ENCODE data around the gene TEPSIN. TPM values are rescaled to one million over a fixed set of nuclear protein-coding genes. Genes with fewer than 3 reads are reported as not detected.

TEPSIN gene
- total RNA-seq, 2 donors from 2014 or later: 26.3 to 35.0 TPM

DNA sequence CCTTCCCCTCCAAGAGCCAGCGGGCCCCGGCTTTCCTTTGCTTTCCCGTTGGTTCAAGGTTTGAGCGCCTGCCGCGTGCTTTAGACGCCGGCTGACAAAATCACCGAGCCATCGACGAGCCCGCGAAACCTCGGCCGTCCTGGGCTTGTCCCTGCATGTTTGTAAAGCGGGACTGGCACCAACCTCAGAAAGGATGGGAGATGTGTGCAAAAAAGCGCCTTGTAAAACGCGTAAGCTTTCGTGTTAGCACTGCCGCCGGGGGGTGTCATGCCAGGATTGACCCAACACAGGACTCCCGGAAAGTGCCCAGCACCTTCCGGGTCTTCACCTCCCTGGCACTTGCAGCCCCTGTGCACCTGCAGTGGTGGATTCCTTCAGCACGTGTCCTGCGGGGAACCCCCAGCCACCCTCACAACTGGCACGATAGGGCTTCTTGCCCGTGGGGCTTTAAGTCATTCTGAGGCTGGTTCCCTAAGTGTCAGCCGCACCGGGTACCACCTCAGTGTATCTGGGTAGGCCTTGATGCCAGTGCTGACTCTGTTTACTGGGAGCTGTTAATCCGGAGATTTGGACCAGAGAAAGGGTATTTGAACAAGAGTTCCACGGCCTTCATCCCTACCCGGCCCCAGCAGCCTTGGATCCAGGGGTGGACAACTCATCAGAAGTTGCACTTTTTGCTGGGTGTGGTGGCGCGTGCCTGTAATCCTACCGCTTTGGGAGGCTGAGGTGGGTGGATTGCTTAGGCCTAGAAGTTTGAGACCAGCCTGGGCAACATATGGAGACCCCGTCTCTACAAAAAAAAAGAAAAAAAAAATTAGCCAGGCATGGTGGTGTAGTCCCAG, 1.1 kb upstream of the TEPSIN start:
- Mint-ChIP-seq H3K27ac (peak overlapping the region; percentile 84), H3K27me3 (no peaks in the 10 kb centered on the region), H3K4me1 (peaks cover 15% of the 10 kb centered on the region), H3K4me3 (peak overlapping the region; percentile 83), H3K9me3 (no peaks in the 10 kb centered on the region), H3K36me3 (ENCODE audit: low read depth) (peaks cover 31% of the 10 kb centered on the region)
- ATAC-seq (replicated peaks): no peak

DNA sequence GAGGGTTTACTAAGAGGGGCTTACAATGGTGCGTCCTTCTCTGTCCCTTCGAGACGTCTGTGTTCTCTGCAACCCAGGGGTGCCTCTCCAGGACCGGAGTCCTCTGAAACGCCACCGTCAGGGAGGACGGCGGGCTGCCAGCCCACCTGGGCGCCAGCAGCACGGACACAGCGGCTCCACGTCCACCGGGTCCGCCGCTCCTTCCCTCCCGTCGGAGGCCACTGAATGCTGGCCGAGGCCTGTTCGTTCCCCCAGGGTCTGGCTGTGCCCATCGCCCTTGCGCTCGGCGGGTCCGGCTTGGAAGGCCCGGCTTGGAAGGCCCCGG, 403 bp downstream of the TEPSIN start:
- H3K27ac Mint-ChIP-seq: no peak overlapping the region
- no peaks in the 10 kb centered on the region for H3K27me3 Mint-ChIP-seq
- no peaks in the 10 kb centered on the region for H3K9me3 Mint-ChIP-seq
- H3K4me1 Mint-ChIP-seq: peaks cover 16% of the 10 kb centered on the region
- no peak for ATAC-seq (replicated peaks)
- peak overlapping the region; percentile 83 for H3K4me3 Mint-ChIP-seq
- peaks cover 27% of the 10 kb centered on the region for H3K36me3 Mint-ChIP-seq (ENCODE audit: low read depth)

DNA sequence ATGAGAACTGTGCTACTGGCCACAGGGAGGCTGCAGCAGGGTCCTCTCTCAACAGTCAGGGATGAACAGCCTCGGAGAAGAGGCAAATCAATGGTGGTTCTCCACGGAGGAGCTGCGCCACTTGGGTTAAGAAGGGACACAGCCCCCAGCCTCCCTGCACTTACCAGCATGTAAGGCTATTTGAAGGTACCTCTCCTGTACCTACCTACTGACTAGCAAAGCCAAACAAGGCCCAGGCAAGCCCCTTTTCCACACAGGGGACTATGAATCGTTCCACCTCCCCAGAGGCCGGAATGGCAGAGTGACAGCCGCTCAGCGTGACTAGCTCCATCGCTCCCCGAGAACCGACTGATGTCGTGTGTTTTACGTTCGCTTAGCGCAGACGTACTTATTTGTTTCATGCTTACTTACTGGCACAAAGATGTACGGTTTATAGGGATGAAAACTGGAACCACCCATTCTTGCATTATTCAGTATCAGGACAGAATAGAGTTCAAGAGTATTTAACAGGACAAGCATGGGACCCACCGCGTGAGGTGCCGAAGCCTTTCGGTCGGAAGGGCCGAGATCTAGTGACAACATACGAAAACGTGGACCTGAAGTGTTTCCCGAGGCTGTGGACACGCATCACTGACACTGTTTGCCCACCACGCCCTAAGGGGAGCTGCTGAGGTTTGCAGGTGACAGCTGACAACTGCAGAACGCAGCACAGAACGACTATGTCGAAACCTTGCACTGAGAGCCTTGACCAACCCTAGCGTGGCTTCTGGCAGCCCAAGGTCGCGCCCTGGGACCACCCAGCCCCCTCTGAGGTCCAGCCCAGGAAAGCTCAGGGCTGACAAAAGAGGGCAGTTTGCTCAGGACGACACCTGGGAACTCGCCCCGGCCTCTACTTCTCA, 1.0 kb downstream of the TEPSIN start:
- Mint-ChIP-seq H3K27ac (peak overlapping the region; percentile 48), H3K9me3 (no peaks in the 10 kb centered on the region), H3K4me1 (peaks cover 16% of the 10 kb centered on the region), H3K4me3 (peak overlapping the region; percentile 83), H3K27me3 (no peaks in the 10 kb centered on the region), H3K36me3 (ENCODE audit: low read depth) (peaks cover 27% of the 10 kb centered on the region)
- no peak for ATAC-seq (replicated peaks)

DNA sequence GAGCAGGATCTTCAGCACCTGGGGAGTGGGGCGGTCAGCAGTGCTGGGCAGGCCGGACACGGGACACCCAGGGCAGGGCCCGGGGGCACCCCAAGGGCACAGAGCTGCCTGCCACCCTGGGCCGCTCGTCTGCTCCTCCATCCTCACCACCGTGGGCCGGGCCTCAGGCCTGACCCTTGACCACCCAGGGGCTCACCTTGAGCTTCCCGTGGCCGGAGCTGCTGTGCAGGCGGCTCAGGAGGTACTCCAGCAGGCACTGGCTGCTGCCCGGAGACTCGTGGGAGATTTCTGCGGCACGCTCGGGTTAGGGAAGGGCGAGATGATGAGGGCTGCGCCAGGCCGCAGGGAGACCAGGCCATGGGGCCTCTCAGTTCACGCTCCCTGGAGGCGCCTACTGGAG, 2.1 kb downstream of the TEPSIN start:
- Mint-ChIP-seq H3K27me3 (no peaks in the 10 kb centered on the region), H3K36me3 (ENCODE audit: low read depth) (peaks cover 20% of the 10 kb centered on the region), H3K9me3 (no peaks in the 10 kb centered on the region), H3K27ac (no peak overlapping the region), H3K4me3 (peak overlapping the region; percentile 83), H3K4me1 (peaks cover 16% of the 10 kb centered on the region)
- no peak for ATAC-seq (replicated peaks)

DNA sequence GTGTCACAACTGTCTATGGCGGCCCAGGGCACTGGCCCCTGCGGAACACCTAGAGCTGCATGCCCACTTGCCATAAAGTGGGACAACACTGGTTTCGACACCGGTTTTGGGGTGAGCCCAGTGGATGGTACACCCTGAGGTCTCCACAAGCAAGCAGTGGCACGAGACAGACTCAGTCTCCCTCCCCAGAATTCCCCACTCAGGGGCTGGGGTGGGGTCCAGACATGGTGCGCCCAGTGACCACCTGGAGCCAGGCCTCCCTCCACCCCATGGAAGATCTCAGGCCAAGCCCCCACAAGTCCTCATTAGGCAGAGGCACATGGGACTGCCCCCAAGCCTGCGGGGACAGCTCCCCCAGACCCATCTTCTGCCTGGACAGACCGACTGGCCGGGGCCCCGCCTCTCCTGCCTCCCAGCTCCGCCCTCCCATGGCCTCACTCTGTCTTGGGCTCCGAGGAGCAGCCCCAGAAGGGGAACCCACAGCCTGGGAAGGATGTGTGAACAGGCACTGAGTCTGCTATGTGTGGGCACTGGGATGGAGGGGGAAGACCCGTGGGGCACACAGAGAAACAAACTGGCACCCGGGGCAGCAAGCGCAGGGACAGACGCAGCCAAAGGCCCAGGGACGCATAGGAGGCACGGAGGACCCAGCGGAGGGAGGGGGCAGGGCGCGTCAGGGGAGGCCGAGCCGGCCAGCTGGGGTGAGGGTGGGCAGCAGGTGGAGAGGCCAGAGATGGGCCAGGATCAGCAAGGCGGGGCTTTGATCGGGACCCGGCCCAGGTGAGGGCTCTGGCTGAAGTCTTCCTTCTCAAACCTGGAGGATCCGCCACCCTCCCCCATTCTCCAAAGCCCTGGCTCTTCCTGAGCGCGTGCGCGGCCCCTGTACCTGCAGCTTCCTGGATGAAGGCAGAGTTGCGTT, 2.8 kb downstream of the TEPSIN start:
- Mint-ChIP-seq H3K27ac (no peak overlapping the region), H3K27me3 (no peaks in the 10 kb centered on the region), H3K4me3 (no peak overlapping the region), H3K36me3 (ENCODE audit: low read depth) (peaks cover 15% of the 10 kb centered on the region), H3K9me3 (no peaks in the 10 kb centered on the region), H3K4me1 (peaks cover 16% of the 10 kb centered on the region)
- ATAC-seq (replicated peaks): no peak

DNA sequence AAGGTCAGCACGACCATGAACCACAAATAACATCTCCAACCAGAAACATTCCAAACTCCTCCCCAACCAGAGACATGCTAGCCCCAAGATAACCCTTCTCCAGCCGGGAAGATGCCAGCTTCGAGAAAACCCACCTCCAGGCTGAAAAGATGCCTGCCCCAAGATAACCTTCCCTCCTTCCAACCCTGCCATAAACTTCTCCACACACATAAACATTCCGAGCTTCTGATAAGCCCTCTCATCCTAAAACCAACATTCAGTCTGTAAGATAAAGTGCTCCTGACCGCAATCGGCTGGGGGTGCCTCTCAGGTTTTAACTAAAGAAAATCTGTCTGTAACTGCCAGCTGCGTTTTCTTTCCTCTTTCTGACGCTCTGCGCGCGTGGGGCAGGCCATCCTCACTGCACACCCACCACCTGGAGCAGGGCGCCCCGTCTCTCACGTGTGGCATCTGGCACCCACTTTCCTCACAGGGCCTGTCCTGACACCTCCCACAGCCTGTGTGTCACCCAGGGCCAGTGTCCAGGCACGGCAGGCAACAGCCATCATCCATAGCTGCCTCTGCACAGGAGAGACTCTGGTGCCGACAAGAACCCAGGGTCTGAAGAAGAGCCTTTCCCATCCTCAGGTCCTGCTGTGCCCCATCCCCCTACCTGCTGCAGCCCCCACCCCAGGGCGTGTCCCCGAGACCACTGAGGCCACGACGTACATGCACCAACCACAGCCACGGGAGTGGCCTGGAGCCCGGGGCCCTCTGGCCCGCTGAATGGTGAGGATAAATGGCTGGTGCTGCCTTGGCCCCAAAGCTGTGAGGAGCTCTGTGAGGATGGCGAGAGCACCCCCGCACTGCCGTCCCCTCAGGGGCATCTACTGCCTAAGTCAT, 3.7 kb downstream of the TEPSIN start:
- H3K27me3 Mint-ChIP-seq: no peaks in the 10 kb centered on the region

DNA sequence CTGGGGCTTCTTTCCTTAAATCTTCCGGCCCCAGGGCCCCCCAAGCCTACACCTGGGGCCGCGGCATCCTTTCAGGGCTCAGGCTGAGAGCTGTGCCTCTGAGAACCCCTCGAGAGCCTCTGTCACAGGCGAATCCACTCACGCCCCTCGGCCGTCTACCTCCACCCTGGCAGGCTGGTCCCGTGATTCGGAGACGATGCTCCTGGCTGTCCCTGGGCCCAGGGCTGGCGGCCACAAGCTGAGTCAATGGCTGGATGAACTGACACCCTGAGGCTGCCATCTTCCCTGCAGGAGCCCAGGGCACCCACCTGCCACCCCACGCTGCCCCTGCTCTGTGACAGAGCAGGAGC, 4.4 kb downstream of the TEPSIN start:
- no peaks in the 10 kb centered on the region for H3K27me3 Mint-ChIP-seq

More for the DNA sequence above, 3.7 kb downstream of the TEPSIN start:
- ATAC-seq (replicated peaks): no peak
- H3K9me3 Mint-ChIP-seq: no peaks in the 10 kb centered on the region
- peaks cover 12% of the 10 kb centered on the region for H3K36me3 Mint-ChIP-seq (ENCODE audit: low read depth)
- no peak overlapping the region for H3K4me3 Mint-ChIP-seq
- H3K27ac Mint-ChIP-seq: peak overlapping the region; percentile 79
- H3K4me1 Mint-ChIP-seq: peaks cover 16% of the 10 kb centered on the region

DNA sequence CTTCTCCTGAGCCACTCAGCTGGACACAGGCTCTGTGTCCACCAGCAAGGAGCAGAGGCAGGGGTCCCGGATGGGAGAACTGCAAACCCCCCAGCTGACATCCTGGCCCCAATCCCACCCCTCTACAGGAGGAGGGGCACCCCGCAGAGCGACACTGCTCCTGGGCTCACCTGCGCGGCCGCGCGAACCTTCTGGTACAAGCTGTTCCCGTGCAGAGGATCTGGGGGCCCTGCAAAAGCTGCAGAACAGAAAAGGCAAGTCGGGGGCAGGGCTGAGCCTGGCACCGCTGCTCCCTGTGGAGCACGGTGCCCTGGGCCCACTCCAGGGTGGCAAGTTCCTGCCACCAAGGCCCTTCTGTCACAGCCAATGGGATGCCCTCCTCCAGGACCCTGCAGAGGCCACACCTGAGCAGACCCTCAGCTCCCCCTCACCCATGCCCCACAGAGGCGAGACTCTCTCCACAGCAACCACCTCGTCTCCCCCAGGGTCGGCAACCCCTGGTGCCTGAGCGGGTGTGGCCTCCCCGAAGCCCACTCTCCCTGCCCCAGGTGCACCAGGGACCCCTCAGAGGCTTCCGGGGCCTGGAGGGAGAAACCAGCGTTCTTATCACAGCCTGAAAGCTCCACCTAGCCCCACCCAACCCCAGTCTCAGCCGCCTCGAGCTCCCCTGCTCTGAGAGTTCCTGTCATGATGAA, 4.9 kb downstream of the TEPSIN start:
- no peak for ATAC-seq (replicated peaks)
- peaks cover 16% of the 10 kb centered on the region for H3K36me3 Mint-ChIP-seq (ENCODE audit: low read depth)
- no peaks in the 10 kb centered on the region for H3K9me3 Mint-ChIP-seq

More for the DNA sequence above, 4.4 kb downstream of the TEPSIN start:
- Mint-ChIP-seq H3K36me3 (ENCODE audit: low read depth) (peaks cover 16% of the 10 kb centered on the region), H3K4me1 (peaks cover 16% of the 10 kb centered on the region), H3K27ac (peak overlapping the region; percentile 79), H3K4me3 (no peak overlapping the region), H3K9me3 (no peaks in the 10 kb centered on the region)
- no peak for ATAC-seq (replicated peaks)

DNA sequence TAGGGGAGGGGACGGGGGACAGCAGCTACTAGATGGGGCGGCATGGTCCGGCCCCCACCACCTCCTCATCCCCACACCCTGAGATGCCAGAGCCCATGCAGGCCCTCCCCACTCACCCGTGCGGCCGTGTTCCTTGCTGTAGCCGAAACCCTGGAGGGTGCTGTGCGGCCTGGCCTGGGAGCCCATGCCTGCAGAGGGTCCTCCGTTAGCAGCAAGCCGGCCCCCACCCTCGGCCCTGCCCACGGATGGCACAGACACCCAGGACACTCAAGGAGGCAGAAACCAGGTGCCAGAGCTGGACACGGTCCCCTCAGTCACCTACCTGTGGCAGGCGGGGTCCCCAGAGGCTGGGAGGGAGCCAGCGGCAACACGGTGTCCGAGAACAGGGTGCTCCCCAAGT, 5.5 kb downstream of the TEPSIN start:
- peaks cover 16% of the 10 kb centered on the region for H3K4me1 Mint-ChIP-seq
- ATAC-seq (replicated peaks): no peak
- peaks cover 16% of the 10 kb centered on the region for H3K36me3 Mint-ChIP-seq (ENCODE audit: low read depth)
- no peaks in the 10 kb centered on the region for H3K27me3 Mint-ChIP-seq
- H3K4me3 Mint-ChIP-seq: no peak overlapping the region
- no peak overlapping the region for H3K27ac Mint-ChIP-seq
- H3K9me3 Mint-ChIP-seq: no peaks in the 10 kb centered on the region

More for the DNA sequence above, 4.9 kb downstream of the TEPSIN start:
- Mint-ChIP-seq H3K27ac (no peak overlapping the region), H3K27me3 (no peaks in the 10 kb centered on the region), H3K4me1 (peaks cover 16% of the 10 kb centered on the region), H3K4me3 (no peak overlapping the region)

DNA sequence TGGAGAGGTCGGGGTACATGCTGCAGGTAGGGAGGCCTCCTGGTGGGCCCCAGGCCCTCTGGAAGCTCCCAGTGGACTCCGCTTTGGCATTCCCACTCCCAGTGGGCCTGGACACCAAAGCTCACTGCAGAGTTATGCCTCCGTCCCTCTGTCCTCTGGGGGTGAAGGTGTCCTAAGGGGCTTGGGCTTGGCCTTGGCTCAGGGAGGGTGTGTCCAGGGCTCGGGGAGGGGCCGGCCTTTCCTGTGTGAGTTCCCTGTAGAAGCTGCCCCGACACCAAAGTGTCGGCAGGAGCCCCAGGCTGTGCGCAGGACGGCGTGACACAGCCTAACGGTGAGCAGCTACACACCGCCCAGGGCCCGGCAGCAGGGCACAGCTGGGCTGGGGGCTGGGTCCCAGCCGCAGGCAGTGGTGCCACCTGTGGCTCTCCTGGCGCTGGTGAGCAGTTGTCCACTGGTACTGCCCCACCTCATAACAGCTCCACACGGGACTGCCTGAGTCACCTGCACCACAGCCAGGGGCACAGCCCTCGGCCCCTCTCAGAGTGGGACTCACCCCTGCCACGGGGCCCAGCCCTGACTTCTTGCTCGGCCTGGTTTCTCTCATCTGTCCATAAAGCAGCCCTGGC, 6.1 kb downstream of the TEPSIN start:
- H3K9me3 Mint-ChIP-seq: no peaks in the 10 kb centered on the region
- H3K27ac Mint-ChIP-seq: no peak overlapping the region
- ATAC-seq (replicated peaks): no peak
- peaks cover 16% of the 10 kb centered on the region for H3K36me3 Mint-ChIP-seq (ENCODE audit: low read depth)
- H3K4me1 Mint-ChIP-seq: peaks cover 13% of the 10 kb centered on the region
- no peak overlapping the region for H3K4me3 Mint-ChIP-seq
- no peaks in the 10 kb centered on the region for H3K27me3 Mint-ChIP-seq

DNA sequence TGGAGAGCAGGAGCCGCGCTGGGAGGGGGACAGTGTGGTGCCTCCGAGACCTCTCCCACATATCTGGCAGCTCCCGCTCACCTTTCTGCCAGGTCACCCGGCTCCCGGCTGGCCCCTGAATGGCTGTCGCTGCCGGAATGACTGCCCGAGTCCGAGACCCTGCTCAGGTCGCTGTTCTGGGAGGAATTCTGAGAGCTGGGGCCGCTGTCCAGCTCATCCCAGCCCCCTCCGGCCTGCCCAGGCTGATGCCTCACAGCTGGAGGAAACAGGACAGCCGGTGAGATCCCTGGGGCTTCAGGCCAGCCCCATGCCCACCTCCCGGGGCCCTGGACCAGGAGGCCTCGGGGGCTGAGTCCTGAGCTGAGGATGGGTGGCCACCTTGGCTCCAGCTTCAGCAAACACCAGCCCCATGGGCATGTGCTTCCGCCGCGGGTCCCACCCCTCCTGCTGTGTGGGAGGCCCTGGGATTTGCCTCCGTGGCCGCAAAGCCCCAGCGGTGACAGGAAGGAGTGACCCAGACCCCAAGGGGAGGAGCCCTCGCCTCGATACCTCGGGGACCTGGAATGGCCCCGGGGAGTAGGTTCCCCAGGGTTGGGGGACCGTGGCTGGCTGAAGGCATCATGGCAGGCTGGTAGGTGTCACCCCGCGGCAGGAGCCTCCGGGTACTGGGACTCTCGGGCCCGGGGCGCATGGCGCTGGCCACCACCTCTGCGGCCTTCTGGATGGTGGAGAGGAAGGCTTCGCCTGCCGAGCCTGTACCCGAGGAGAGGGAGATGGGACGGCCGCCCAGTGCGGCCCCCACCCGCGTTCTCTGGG, 6.9 kb downstream of the TEPSIN start:
- H3K4me3 Mint-ChIP-seq: no peak overlapping the region
- H3K36me3 Mint-ChIP-seq (ENCODE audit: low read depth): peaks cover 16% of the 10 kb centered on the region
- H3K27ac Mint-ChIP-seq: no peak overlapping the region
- H3K4me1 Mint-ChIP-seq: peaks cover 7% of the 10 kb centered on the region
- no peak for ATAC-seq (replicated peaks)
- no peaks in the 10 kb centered on the region for H3K27me3 Mint-ChIP-seq
- no peaks in the 10 kb centered on the region for H3K9me3 Mint-ChIP-seq

DNA sequence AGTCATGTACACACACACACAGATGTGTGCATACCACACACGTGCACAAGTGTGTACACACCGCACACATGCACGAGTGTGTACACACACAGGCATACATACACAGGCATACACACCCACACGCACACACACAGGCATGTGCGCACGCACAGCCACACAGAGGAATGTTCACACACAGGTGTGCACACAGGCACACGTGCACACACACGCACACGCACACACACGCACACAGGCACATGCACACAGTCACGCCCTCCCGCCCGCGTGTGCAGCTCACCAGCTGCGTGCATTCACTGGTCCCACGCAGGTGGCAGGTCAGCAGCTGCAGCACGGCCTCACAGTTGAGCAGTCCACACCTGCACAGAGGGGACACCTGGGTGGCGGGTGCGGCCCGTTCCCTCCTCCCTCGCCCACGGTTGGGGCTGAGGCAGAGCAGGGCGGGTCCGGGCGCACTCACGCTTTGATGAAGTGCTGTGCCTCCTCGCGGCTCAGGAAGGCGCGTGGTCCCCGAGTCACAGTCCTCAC, 7.7 kb downstream of the TEPSIN start:
- no peak for ATAC-seq (replicated peaks)
- H3K9me3 Mint-ChIP-seq: no peaks in the 10 kb centered on the region
- no peak overlapping the region for H3K4me3 Mint-ChIP-seq
- H3K36me3 Mint-ChIP-seq (ENCODE audit: low read depth): peaks cover 16% of the 10 kb centered on the region
- peaks cover 7% of the 10 kb centered on the region for H3K4me1 Mint-ChIP-seq
- H3K27me3 Mint-ChIP-seq: no peaks in the 10 kb centered on the region
- no peak overlapping the region for H3K27ac Mint-ChIP-seq

All from activated T-helper 17 cell treated with anti-CD3 and anti-CD28 coated beads, Interleukin-2, amount 50 U/mL, for 72 hours (primary cell).